Fibroblast of lung (primary cell): Measurements from ENCODE around the gene HNRNPH3. TPM values are rescaled to one million over a fixed set of nuclear protein-coding genes. Genes with fewer than 3 reads are reported as not detected.
A peak's percentile ranks its signal among the peaks of the same experiment; 100 is the strongest.

Source experiments
- DNase-seq, 2 donors: peaks; one replicate each; pipeline versions ENCODE4 v3.0.0 to v3.0.0-alpha.2; 2010; ENCODE audit warnings: low read depth in 2 of 2
- H2AFZ ChIP-seq: 2 replicates; pipeline ENCODE4 v1.5.1; 2012; ENCODE audit warnings: low read length, control low read depth, inconsistent platforms
- H3K27ac ChIP-seq: 2 replicates; pipeline ENCODE4 v1.5.1; 2011; ENCODE audit warnings: low read length, control low read depth; ENCODE audit not compliant: insufficient read depth
- H3K27me3 ChIP-seq: 2 replicates; pipeline ENCODE4 v1.5.1; 2011; ENCODE audit warnings: mild to moderate bottlenecking, low read length; ENCODE audit not compliant: control insufficient read depth, insufficient read depth
- H3K36me3 ChIP-seq: 2 replicates; pipeline ENCODE4 v1.5.1; 2011; ENCODE audit warnings: low read length; ENCODE audit not compliant: control insufficient read depth, insufficient read depth
- H3K4me1 ChIP-seq: 2 replicates; pipeline ENCODE4 v1.5.1; 2011; ENCODE audit warnings: low read length; ENCODE audit not compliant: control insufficient read depth, insufficient read depth; ENCODE audit errors: extremely low read depth
- H3K4me2 ChIP-seq: 2 replicates; pipeline ENCODE4 v1.5.1; 2011; ENCODE audit warnings: low read length, control low read depth; ENCODE audit not compliant: insufficient read depth; ENCODE audit errors: extremely low read depth
- H3K4me3 ChIP-seq, 4 experiments: fragments of 200-600 bp in 1 of 4; sonication (generic) in 1 of 4; replicated peaks in 1 of 4; 2 replicates each; pipeline ENCODE4 v1.5.1; 2011 to 2016; ENCODE audit warnings: low read length in 4 of 4, low read depth in 3 of 4, mild to moderate bottlenecking in 3 of 4, control low read depth in 2 of 4, inconsistent platforms in 1 of 4, mixed read lengths in 1 of 4; ENCODE audit not compliant: insufficient read depth in 1 of 4; ENCODE audit errors: control extremely low read depth in 1 of 4
- H3K79me2 ChIP-seq: 2 replicates; pipeline ENCODE4 v1.5.1; 2012; ENCODE audit warnings: mild to moderate bottlenecking, low read length, inconsistent platforms; ENCODE audit not compliant: control insufficient read depth, insufficient read depth
- H3K9ac ChIP-seq: 2 replicates; pipeline ENCODE4 v1.5.1; 2011; ENCODE audit warnings: mild to moderate bottlenecking, low read length, control low read depth; ENCODE audit not compliant: insufficient read depth
- H3K9me3 ChIP-seq: 2 replicates; pipeline ENCODE4 v1.5.1; 2012; ENCODE audit warnings: low read depth, low read length; ENCODE audit not compliant: control insufficient read depth, insufficient read depth
- H4K20me1 ChIP-seq: 2 replicates; pipeline ENCODE4 v1.5.1; 2011; ENCODE audit warnings: low read length; ENCODE audit not compliant: control insufficient read depth, insufficient read depth; ENCODE audit errors: extremely low read depth
- EZH2 ChIP-seq: IDR thresholded peaks from 2 replicates; pipeline ENCODE4 v1.5.1; 2012; ENCODE audit warnings: low read length, control low read depth, mild to moderate bottlenecking; ENCODE audit errors: missing control alignments
- polyA minus RNA-seq: library from RNA; depleted of rRNA, polyadenylated mRNA; stranded (reverse); fragments of >200 nt; gene quantifications from 2 replicates; pipeline ENCODE4 v1.2.3, GENCODE V29; 2011; ENCODE audit warnings: low replicate concordance
- polyA plus RNA-seq, 2 donors: library from polyadenylated mRNA; depleted of rRNA in 1 of 2; stranded (reverse) in 1 of 2; unstranded in 1 of 2; fragments of >200 nt; gene quantifications; 2 replicates each; pipeline ENCODE4 v1.2.1, GENCODE V29; 2011 to 2012; ENCODE audit warnings: missing spikeins in 1 of 2
- total RNA-seq: library from RNA; depleted of rRNA; stranded (reverse); fragments of >200 nt; gene quantifications from 2 replicates; pipeline ENCODE4 v1.2.1, GENCODE V29; 2014
- TF ChIP-seq, protein P1 (sequence below), 2 donors: IDR thresholded peaks in 1 of 2; conservative IDR thresholded peaks in 1 of 2; 1 replicate in 1 of 2; 2 replicates in 1 of 2; pipeline ENCODE4 v1.5.1; 2011 to 2012; ENCODE audit warnings: low read length in 2 of 2, control low read depth in 1 of 2, inconsistent platforms in 1 of 2, low read depth in 1 of 2, mild to moderate bottlenecking in 1 of 2

HNRNPH3 gene, protein sequence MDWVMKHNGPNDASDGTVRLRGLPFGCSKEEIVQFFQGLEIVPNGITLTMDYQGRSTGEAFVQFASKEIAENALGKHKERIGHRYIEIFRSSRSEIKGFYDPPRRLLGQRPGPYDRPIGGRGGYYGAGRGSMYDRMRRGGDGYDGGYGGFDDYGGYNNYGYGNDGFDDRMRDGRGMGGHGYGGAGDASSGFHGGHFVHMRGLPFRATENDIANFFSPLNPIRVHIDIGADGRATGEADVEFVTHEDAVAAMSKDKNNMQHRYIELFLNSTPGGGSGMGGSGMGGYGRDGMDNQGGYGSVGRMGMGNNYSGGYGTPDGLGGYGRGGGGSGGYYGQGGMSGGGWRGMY
- total RNA-seq (36.5 and 36.7 TPM in 2 replicates), polyA plus RNA-seq (51.1 and 102 TPM in 2 replicates), polyA minus RNA-seq (17.2 and 37.0 TPM in 2 replicates)
- 159 and 285 TPM in 2 replicates for polyA plus RNA-seq (2012)

DNA sequence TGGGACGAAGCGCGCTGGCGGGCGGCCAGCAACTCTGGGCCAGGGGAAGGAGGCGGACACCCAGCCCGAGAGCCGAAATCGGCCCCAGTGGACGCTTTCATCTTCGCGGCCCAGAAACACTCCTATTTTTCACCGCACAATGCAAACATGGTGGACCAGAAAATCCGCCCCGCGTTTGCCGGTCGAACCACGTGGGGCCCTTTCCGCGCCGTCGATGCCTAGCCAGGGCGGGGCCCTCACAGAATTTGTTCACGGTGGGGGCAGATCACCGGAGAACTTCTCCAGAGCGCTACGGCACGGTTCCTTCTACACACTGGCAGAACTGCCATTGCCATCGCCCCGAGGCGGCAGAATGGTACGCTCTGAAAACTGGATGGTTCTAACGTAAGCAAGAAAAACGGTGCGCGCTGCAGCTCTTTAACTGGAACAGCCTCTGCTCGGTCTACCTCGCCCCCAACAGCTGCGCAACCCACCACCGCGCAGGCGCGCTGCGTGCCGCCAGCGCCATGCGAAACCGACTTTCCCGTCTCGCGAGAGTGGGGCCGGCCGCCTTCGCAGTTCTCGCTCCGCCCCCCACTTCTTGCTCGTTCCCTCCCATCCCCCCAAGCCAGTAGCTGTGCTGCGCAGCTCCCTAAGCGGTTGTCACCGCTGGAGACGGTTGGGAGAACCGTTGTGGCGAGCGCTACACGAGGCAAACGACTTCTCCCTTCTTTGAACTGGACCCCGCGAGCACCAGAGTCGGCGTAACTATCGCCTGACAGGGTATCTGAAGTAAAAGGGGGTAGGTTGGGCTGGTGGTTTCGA is at the start of gene HNRNPH3:
Gene HNRNPH3, plus strand, starts transcription at position 610 of the 804 bp plus-strand sequence. CDS start 5,158 bp downstream, outside the sequence.
- Histone ChIP-seq H4K20me1 (peaks cover 12% of the 10 kb centered on the region), H3K27me3 (no peaks in the 10 kb centered on the region), H3K9me3 (no peaks in the 10 kb centered on the region), H3K27ac (peak within 1 kb of the TSS; percentile 99), H3K4me3 (peak within 1 kb of the TSS; percentile 91 to 94 (median 91)), H3K4me2 (peak within 1 kb of the TSS; percentile 98), H3K4me1 (peaks cover 21% of the 10 kb centered on the region), H3K9ac (peak within 1 kb of the TSS; percentile 92), H3K79me2 (peaks cover 52% of the 10 kb centered on the region), H2AFZ (peak within 1 kb of the TSS; percentile 73), H3K36me3 (no peaks in the 10 kb centered on the region)
- DNase-seq: peak; percentile 92 to 98
- TF ChIP-seq EZH2: no peak
- TF ChIP-seq, protein P1, sequence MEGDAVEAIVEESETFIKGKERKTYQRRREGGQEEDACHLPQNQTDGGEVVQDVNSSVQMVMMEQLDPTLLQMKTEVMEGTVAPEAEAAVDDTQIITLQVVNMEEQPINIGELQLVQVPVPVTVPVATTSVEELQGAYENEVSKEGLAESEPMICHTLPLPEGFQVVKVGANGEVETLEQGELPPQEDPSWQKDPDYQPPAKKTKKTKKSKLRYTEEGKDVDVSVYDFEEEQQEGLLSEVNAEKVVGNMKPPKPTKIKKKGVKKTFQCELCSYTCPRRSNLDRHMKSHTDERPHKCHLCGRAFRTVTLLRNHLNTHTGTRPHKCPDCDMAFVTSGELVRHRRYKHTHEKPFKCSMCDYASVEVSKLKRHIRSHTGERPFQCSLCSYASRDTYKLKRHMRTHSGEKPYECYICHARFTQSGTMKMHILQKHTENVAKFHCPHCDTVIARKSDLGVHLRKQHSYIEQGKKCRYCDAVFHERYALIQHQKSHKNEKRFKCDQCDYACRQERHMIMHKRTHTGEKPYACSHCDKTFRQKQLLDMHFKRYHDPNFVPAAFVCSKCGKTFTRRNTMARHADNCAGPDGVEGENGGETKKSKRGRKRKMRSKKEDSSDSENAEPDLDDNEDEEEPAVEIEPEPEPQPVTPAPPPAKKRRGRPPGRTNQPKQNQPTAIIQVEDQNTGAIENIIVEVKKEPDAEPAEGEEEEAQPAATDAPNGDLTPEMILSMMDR (conservative IDR thresholded peaks at IDR 0.05 in 1 of 2, IDR thresholded peaks at IDR 0.05 in 1 of 2; ENCODE audit: low read depth in 1 of 2, low read length in 2 of 2): no peak

DNA sequence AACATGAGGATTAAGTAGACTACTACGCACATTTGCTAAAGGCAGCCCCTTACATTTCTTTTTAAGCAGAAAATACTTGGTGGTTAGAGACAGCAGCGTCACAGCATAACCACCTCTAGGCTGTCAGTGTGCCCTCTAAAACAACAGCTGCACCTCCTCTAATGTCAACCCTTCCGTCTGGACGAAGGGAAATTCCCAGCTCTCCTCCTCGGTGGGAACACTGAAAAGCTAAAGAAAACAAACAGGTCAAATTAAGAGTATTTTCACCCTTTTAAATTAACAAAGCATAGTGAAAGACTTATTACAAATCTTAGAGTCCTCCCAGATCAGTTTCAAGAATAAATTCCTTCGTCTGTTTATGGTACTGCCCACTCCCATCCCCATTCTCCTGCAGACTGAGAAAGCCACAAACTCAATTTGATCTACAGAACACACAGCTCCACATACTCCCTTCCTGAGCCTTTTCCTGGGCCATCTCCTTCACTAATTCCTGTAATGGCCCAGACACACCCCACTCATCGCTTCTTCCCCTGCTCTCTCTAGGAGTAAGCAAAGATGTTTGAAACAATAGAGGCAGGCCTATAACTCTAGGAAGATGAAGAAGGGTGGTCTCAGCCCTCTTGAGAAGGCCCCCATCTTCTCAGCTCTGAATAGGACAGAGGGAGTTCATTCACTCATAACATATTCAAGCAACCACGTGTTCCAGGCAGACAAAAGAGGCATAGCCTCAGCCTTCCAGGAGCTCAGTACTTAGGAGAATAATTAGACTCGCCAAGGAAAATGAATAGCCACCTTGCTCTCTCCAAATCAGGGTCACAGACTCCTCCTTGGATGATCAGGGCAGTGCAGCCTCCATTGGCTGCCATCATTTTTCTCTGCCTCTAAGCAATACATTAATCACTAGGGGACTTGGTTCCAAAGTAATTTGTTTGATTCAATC is 47.5 kb upstream of the HNRNPH3 start:
- H3K79me2 ChIP-seq: no peaks in the 10 kb centered on the region

More for the DNA sequence above, 47.5 kb upstream of the HNRNPH3 start:
- H2AFZ ChIP-seq: no peak overlapping the region
- H4K20me1 ChIP-seq: no peaks in the 10 kb centered on the region
- H3K27ac ChIP-seq: no peak overlapping the region
- no peak for TF ChIP-seq EZH2
- TF ChIP-seq, protein P1 (conservative IDR thresholded peaks at IDR 0.05 in 1 of 2, IDR thresholded peaks at IDR 0.05 in 1 of 2; ENCODE audit: low read depth in 1 of 2, low read length in 2 of 2): no peak
- no peak overlapping the region for H3K9ac ChIP-seq
- H3K27me3 ChIP-seq: no peaks in the 10 kb centered on the region
- H3K36me3 ChIP-seq: no peaks in the 10 kb centered on the region
- no peak overlapping the region for H3K4me2 ChIP-seq
- H3K4me1 ChIP-seq: no peaks in the 10 kb centered on the region
- peak in 1 of 2 donors; percentile 52 for DNase-seq
- H3K9me3 ChIP-seq: no peaks in the 10 kb centered on the region
- H3K4me3 ChIP-seq: no peak overlapping the region
